ENCODE results near the gene ALKBH1.

Gene ALKBH1

DNA sequence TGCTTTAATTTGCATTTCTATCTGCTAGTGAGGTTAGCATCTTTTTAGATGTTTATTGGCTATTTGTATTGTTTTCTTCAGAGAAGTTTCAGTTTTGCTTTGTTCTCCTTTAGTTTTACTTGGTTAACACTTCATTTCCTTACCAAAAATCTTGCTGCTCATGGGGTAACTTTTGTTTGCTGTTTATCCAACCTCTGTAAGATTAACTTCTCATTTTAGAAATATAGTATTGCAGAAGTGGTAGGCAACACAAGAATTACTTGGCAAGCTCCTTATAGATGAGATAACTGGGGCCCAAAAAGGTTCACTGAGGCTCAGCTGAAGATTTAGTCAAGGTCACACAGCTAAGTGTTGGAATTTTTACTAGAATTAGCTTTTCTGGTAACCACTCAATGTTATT is 40.5 kb downstream of the ALKBH1 start:
- no peak for TF ChIP-seq TAF1 (IDR thresholded peaks at IDR 0.05; ENCODE audit: low read depth)
- TF ChIP-seq RAD21 (IDR thresholded peaks at IDR 0.05; ENCODE audit: low read depth): no peak
- no peak for TF ChIP-seq ZBTB7A (IDR thresholded peaks at IDR 0.05; ENCODE audit: low read depth)
- TF ChIP-seq YY1 (IDR thresholded peaks at IDR 0.05; ENCODE audit: low read depth): no peak
- no peak for TF ChIP-seq USF1 (IDR thresholded peaks at IDR 0.05)
- TF ChIP-seq CREB1 (IDR thresholded peaks at IDR 0.05; ENCODE audit: low read depth): no peak
- TF ChIP-seq NFIC (IDR thresholded peaks at IDR 0.05): no peak
- TF ChIP-seq TCF12 (IDR thresholded peaks at IDR 0.05; ENCODE audit: low read depth): no peak

DNA sequence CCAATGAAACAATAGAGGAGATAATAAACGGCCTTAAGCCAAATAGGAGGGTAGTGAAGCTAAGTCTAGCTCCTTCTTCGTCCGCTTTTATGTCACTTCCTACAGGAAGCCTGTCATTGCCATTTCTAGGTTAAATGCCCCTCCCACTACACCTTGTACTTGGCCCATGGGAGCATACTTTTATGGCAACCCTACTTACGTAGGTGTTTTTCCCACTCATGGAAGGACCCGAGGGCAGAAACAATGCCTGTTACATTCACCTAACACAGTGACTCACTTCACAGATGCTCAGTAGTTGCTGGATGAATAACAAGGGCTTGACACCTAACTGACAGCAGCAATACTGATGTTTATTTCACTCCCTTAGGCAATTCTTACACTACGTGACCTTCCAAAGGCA is 44.5 kb downstream of the ALKBH1 start:
- TF ChIP-seq USF1 (IDR thresholded peaks at IDR 0.05): no peak
- no peak for TF ChIP-seq NFIC (IDR thresholded peaks at IDR 0.05)
- TF ChIP-seq RAD21 (IDR thresholded peaks at IDR 0.05; ENCODE audit: low read depth): no peak
- no peak for TF ChIP-seq TCF12 (IDR thresholded peaks at IDR 0.05; ENCODE audit: low read depth)
- no peak for TF ChIP-seq EP300 (IDR thresholded peaks at IDR 0.05; ENCODE audit: borderline replicate concordance)

GRCh38 chr14:77660754-77661153 is 47.1 kb downstream of the ALKBH1 start:
- TF ChIP-seq, protein P1, sequence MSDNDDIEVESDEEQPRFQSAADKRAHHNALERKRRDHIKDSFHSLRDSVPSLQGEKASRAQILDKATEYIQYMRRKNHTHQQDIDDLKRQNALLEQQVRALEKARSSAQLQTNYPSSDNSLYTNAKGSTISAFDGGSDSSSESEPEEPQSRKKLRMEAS (IDR thresholded peaks at IDR 0.05): no peak
- TF ChIP-seq ZBTB7A (IDR thresholded peaks at IDR 0.05; ENCODE audit: low read depth) (no peak), EP300 (IDR thresholded peaks at IDR 0.05; ENCODE audit: borderline replicate concordance) (no peak), TAF1 (IDR thresholded peaks at IDR 0.05; ENCODE audit: low read depth) (no peak), CREB1 (IDR thresholded peaks at IDR 0.05; ENCODE audit: low read depth) (no peak), CEBPB (IDR thresholded peaks at IDR 0.05) (no peak), YY1 (IDR thresholded peaks at IDR 0.05; ENCODE audit: low read depth) (no peak), TCF12 (IDR thresholded peaks at IDR 0.05; ENCODE audit: low read depth) (no peak), FOXM1 (IDR thresholded peaks at IDR 0.05; ENCODE audit: borderline replicate concordance, low read depth) (no peak), NFIC (IDR thresholded peaks at IDR 0.05) (no peak), REST (IDR thresholded peaks at IDR 0.05; ENCODE audit: low read depth) (no peak)

DNA sequence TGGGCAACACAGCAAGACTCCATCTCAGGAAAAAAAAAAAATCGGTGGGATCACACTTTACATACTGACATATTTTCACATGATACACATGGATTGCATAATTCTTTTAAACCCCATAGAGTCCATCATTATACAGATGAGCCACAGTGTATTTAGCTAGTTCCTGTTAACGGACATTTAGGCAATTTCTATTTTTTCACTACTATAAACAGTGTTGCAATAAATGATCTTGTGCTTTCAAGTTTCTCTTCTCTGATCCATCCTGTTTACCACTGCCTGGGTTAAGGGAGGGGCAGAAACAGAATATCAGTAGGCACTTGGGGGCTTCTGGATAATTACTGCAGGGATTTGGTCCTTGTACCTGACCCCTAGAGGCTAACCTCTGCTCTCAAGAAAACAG is 48.0 kb downstream of the ALKBH1 start:
- no peak for TF ChIP-seq EP300 (IDR thresholded peaks at IDR 0.05; ENCODE audit: borderline replicate concordance)
- TF ChIP-seq EGR1 (IDR thresholded peaks at IDR 0.05): no peak
- TF ChIP-seq USF1 (IDR thresholded peaks at IDR 0.05): no peak
- no peak for TF ChIP-seq CEBPB (IDR thresholded peaks at IDR 0.05)
- no peak for TF ChIP-seq FOXM1 (IDR thresholded peaks at IDR 0.05; ENCODE audit: borderline replicate concordance, low read depth)
- TF ChIP-seq TEAD4 (IDR thresholded peaks at IDR 0.05): no peak
- TF ChIP-seq, protein P1 (IDR thresholded peaks at IDR 0.05): no peak
- no peak for TF ChIP-seq REST (IDR thresholded peaks at IDR 0.05; ENCODE audit: low read depth)
- no peak for TF ChIP-seq ZBTB7A (IDR thresholded peaks at IDR 0.05; ENCODE audit: low read depth)
- no peak for TF ChIP-seq RAD21 (IDR thresholded peaks at IDR 0.05; ENCODE audit: low read depth)

- TF ChIP-seq RAD21 (IDR thresholded peaks at IDR 0.05; ENCODE audit: low read depth): no peak
- no peak for TF ChIP-seq CREB1 (IDR thresholded peaks at IDR 0.05; ENCODE audit: low read depth)
- no peak for TF ChIP-seq CEBPB (IDR thresholded peaks at IDR 0.05)
- TF ChIP-seq TEAD4 (IDR thresholded peaks at IDR 0.05): no peak
- no peak for TF ChIP-seq ZBTB7A (IDR thresholded peaks at IDR 0.05; ENCODE audit: low read depth)
- TF ChIP-seq REST (IDR thresholded peaks at IDR 0.05; ENCODE audit: low read depth): no peak
- TF ChIP-seq NFIC (IDR thresholded peaks at IDR 0.05): no peak
- TF ChIP-seq TCF12 (IDR thresholded peaks at IDR 0.05; ENCODE audit: low read depth): no peak
- no peak for TF ChIP-seq YY1 (IDR thresholded peaks at IDR 0.05; ENCODE audit: low read depth)
- TF ChIP-seq USF1 (IDR thresholded peaks at IDR 0.05): no peak
- TF ChIP-seq, protein P1 (IDR thresholded peaks at IDR 0.05): no peak
- TF ChIP-seq EP300 (IDR thresholded peaks at IDR 0.05; ENCODE audit: borderline replicate concordance): no peak
- no peak for TF ChIP-seq FOXM1 (IDR thresholded peaks at IDR 0.05; ENCODE audit: borderline replicate concordance, low read depth)
- TF ChIP-seq EGR1 (IDR thresholded peaks at IDR 0.05): no peak
- TF ChIP-seq TAF1 (IDR thresholded peaks at IDR 0.05; ENCODE audit: low read depth): no peak
Observed at GRCh38 chr14:77657280-77657679, 50.5 kb downstream of the ALKBH1 start.
